SJCRH30 (cell line): Measurements from ENCODE around the gene HPSE2. TPM values are rescaled to one million over a fixed set of nuclear protein-coding genes. Genes with fewer than 3 reads are reported as not detected.

Source experiments
- DNase-seq, 2 experiments: peaks; one replicate each; pipeline ENCODE4 v3.0.0-alpha.2; 2015 to 2020
- H3K27ac ChIP-seq: fragments of 250-450 bp; sonication (Bioruptor Pico); 2 replicates; pipeline ENCODE4 v1.5.1; 2020; ENCODE audit warnings: mild to moderate bottlenecking, moderate library complexity
- H3K27me3 ChIP-seq: fragments of 250-450 bp; sonication (Bioruptor Pico); 2 replicates; pipeline ENCODE4 v1.5.1; 2020; ENCODE audit warnings: mild to moderate bottlenecking, moderate library complexity
- H3K36me3 ChIP-seq: fragments of 250-450 bp; sonication (Bioruptor Pico); 2 replicates; pipeline ENCODE4 v1.5.1; 2020; ENCODE audit warnings: mild to moderate bottlenecking, moderate library complexity
- H3K4me1 ChIP-seq: fragments of 250-450 bp; sonication (Bioruptor Pico); 2 replicates; pipeline ENCODE4 v1.5.1; 2020; ENCODE audit warnings: mild to moderate bottlenecking, moderate library complexity
- H3K4me3 ChIP-seq: fragments of 250-450 bp; sonication (Bioruptor Pico); 2 replicates; pipeline ENCODE4 v1.5.1; 2020; ENCODE audit warnings: mild to moderate bottlenecking, moderate library complexity
- H3K9me3 ChIP-seq: fragments of 250-450 bp; sonication (Bioruptor Pico); replicated peaks from 2 replicates; pipeline ENCODE4 v1.5.1; 2020; ENCODE audit warnings: mild to moderate bottlenecking, moderate library complexity
- total RNA-seq: library from RNA; depleted of rRNA; stranded (reverse); fragments of >200 nt; shearing (Covaris generic); gene quantifications from 2 replicates; pipeline ENCODE4 v1.2.3, GENCODE V29; 2014

HPSE2 gene
- total RNA-seq, 1 experiment from 2014 or later: not detected

- no peaks in the 10 kb centered on the region for H3K36me3 ChIP-seq
- H3K27me3 ChIP-seq: no peaks in the 10 kb centered on the region
- H3K9me3 ChIP-seq: no peaks in the 10 kb centered on the region
- H3K4me1 ChIP-seq: peaks cover 3% of the 10 kb centered on the region; the same call in 1 of the 2 replicates
- H3K4me3 ChIP-seq: no peak overlapping the region
- no peak for DNase-seq
- no peak overlapping the region for H3K27ac ChIP-seq
Measured at GRCh38 chr10:98846787-98847186, 388.9 kb downstream of the HPSE2 start.

- no peaks in the 10 kb centered on the region for H3K4me1 ChIP-seq
- no peaks in the 10 kb centered on the region for H3K36me3 ChIP-seq
- H3K4me3 ChIP-seq: no peak overlapping the region
- no peaks in the 10 kb centered on the region for H3K27me3 ChIP-seq
- no peak overlapping the region for H3K27ac ChIP-seq
- no peaks in the 10 kb centered on the region for H3K9me3 ChIP-seq
- DNase-seq: peak in 1 of 2 experiments; percentile 3
Measured at GRCh38 chr10:98833542-98833941, 402.1 kb downstream of the HPSE2 start.

GRCh38 chr10:98832738-98833137 lies 402.9 kb downstream of the HPSE2 start:
- Histone ChIP-seq H3K4me3 (no peak overlapping the region), H3K27ac (no peak overlapping the region), H3K36me3 (no peaks in the 10 kb centered on the region), H3K9me3 (no peaks in the 10 kb centered on the region), H3K4me1 (no peaks in the 10 kb centered on the region), H3K27me3 (no peaks in the 10 kb centered on the region)
- DNase-seq: peak in 1 of 2 experiments; percentile 2

GRCh38 chr10:98832196-98832595 lies 403.5 kb downstream of the HPSE2 start:
- H3K4me1 ChIP-seq: no peaks in the 10 kb centered on the region

GRCh38 chr10:98831391-98831790 lies 404.3 kb downstream of the HPSE2 start:
- H3K27me3 ChIP-seq: no peaks in the 10 kb centered on the region
- no peaks in the 10 kb centered on the region for H3K4me1 ChIP-seq
- DNase-seq: no peak
- no peak overlapping the region for H3K4me3 ChIP-seq
- no peaks in the 10 kb centered on the region for H3K36me3 ChIP-seq
- H3K9me3 ChIP-seq: no peaks in the 10 kb centered on the region
- no peak overlapping the region for H3K27ac ChIP-seq

More at GRCh38 chr10:98832196-98832595, 403.5 kb downstream of the HPSE2 start:
- Histone ChIP-seq H3K4me3 (no peak overlapping the region), H3K36me3 (no peaks in the 10 kb centered on the region), H3K27me3 (no peaks in the 10 kb centered on the region), H3K27ac (no peak overlapping the region), H3K9me3 (no peaks in the 10 kb centered on the region)
- no peak for DNase-seq

GRCh38 chr10:98825741-98826140 lies 409.9 kb downstream of the HPSE2 start:
- Histone ChIP-seq H3K36me3 (no peaks in the 10 kb centered on the region), H3K4me3 (no peak overlapping the region), H3K27me3 (no peaks in the 10 kb centered on the region), H3K9me3 (no peaks in the 10 kb centered on the region), H3K27ac (no peak overlapping the region), H3K4me1 (no peaks in the 10 kb centered on the region)
- peak in 1 of 2 experiments; percentile 2 for DNase-seq

GRCh38 chr10:98817396-98817795 lies 418.3 kb downstream of the HPSE2 start:
- no peaks in the 10 kb centered on the region for H3K36me3 ChIP-seq
- H3K27ac ChIP-seq: no peak overlapping the region
- H3K9me3 ChIP-seq: no peaks in the 10 kb centered on the region
- DNase-seq: no peak
- H3K4me3 ChIP-seq: no peak overlapping the region
- no peaks in the 10 kb centered on the region; the same call in 1 of the 2 replicates for H3K27me3 ChIP-seq
- H3K4me1 ChIP-seq: no peaks in the 10 kb centered on the region

- Histone ChIP-seq H3K4me1 (no peaks in the 10 kb centered on the region), H3K36me3 (no peaks in the 10 kb centered on the region), H3K4me3 (no peak overlapping the region), H3K27me3 (no peaks in the 10 kb centered on the region; the same call in 1 of the 2 replicates), H3K27ac (no peak overlapping the region), H3K9me3 (no peaks in the 10 kb centered on the region)
- DNase-seq: no peak
Measured at GRCh38 chr10:98815039-98815885, 420.4 kb downstream of the HPSE2 start.

- Histone ChIP-seq H3K27me3 (no peaks in the 10 kb centered on the region; the same call in 1 of the 2 replicates), H3K4me1 (no peaks in the 10 kb centered on the region), H3K27ac (no peak overlapping the region), H3K4me3 (no peak overlapping the region), H3K9me3 (no peaks in the 10 kb centered on the region), H3K36me3 (no peaks in the 10 kb centered on the region)
- no peak for DNase-seq
Measured at GRCh38 chr10:98814470-98814869, 421.2 kb downstream of the HPSE2 start.

GRCh38 chr10:98808282-98808892 lies 427.3 kb downstream of the HPSE2 start:
- no peaks in the 10 kb centered on the region for H3K27me3 ChIP-seq
- no peak overlapping the region for H3K27ac ChIP-seq
- no peak for DNase-seq
- H3K36me3 ChIP-seq: no peaks in the 10 kb centered on the region
- no peaks in the 10 kb centered on the region for H3K9me3 ChIP-seq
- H3K4me3 ChIP-seq: no peak overlapping the region
- no peaks in the 10 kb centered on the region for H3K4me1 ChIP-seq

GRCh38 chr10:98800263-98800662 lies 435.4 kb downstream of the HPSE2 start:
- Histone ChIP-seq H3K36me3 (no peaks in the 10 kb centered on the region), H3K9me3 (no peaks in the 10 kb centered on the region), H3K4me3 (no peak overlapping the region), H3K27ac (no peak overlapping the region), H3K27me3 (no peaks in the 10 kb centered on the region), H3K4me1 (no peaks in the 10 kb centered on the region)
- no peak for DNase-seq

GRCh38 chr10:98795467-98795866 lies 440.2 kb downstream of the HPSE2 start:
- no peak for DNase-seq
- no peak overlapping the region for H3K27ac ChIP-seq
- H3K9me3 ChIP-seq: no peaks in the 10 kb centered on the region
- H3K4me1 ChIP-seq: no peaks in the 10 kb centered on the region
- no peak overlapping the region for H3K4me3 ChIP-seq
- H3K36me3 ChIP-seq: no peaks in the 10 kb centered on the region
- no peaks in the 10 kb centered on the region for H3K27me3 ChIP-seq

GRCh38 chr10:98790817-98791216 lies 444.8 kb downstream of the HPSE2 start:
- peak; percentile 12 to 50 for DNase-seq
- H3K4me3 ChIP-seq: no peak overlapping the region
- no peak overlapping the region for H3K27ac ChIP-seq
- H3K27me3 ChIP-seq: no peaks in the 10 kb centered on the region
- no peaks in the 10 kb centered on the region for H3K36me3 ChIP-seq
- no peaks in the 10 kb centered on the region for H3K9me3 ChIP-seq
- no peaks in the 10 kb centered on the region for H3K4me1 ChIP-seq

GRCh38 chr10:98778277-98778759 lies 457.3 kb downstream of the HPSE2 start:
- H3K27ac ChIP-seq: no peak overlapping the region
- no peaks in the 10 kb centered on the region; the same call in 1 of the 2 replicates for H3K4me1 ChIP-seq
- H3K27me3 ChIP-seq: no peaks in the 10 kb centered on the region
- H3K36me3 ChIP-seq: no peaks in the 10 kb centered on the region
- H3K4me3 ChIP-seq: no peak overlapping the region
- no peak for DNase-seq
- H3K9me3 ChIP-seq: no peaks in the 10 kb centered on the region

- no peak overlapping the region for H3K4me3 ChIP-seq
- H3K27me3 ChIP-seq: no peaks in the 10 kb centered on the region
- no peaks in the 10 kb centered on the region for H3K36me3 ChIP-seq
- no peaks in the 10 kb centered on the region for H3K4me1 ChIP-seq
- no peaks in the 10 kb centered on the region for H3K9me3 ChIP-seq
- no peak for DNase-seq
- no peak overlapping the region for H3K27ac ChIP-seq
Measured at GRCh38 chr10:98758463-98758862, 477.2 kb downstream of the HPSE2 start.
